Ovary (tissue), 9 donors: ENCODE measurements around the gene FLII. TPM values are rescaled to one million over a fixed set of nuclear protein-coding genes. Genes with fewer than 3 reads are reported as not detected.

Experiments used
- DNase-seq, 5 donors: peaks; one replicate each; pipeline ENCODE4 v3.0.0-alpha.2; 2019 to 2020
- H3K27ac ChIP-seq, 2 donors: fragments of 200-600 bp; one replicate each; pipeline versions ENCODE4 v1.5.1 to v1.8.0; 2019 to 2022
- H3K27me3 ChIP-seq: fragments of 200-600 bp; one replicate; pipeline ENCODE4 v1.8.0; 2022
- H3K36me3 ChIP-seq: fragments of 200-600 bp; sonication (generic); one replicate; pipeline ENCODE4 v1.5.1; 2019
- H3K4me1 ChIP-seq: one replicate; pipeline ENCODE4 v1.8.1; 2013; ENCODE audit warnings: mild to moderate bottlenecking, moderate library complexity; ENCODE audit not compliant: insufficient read depth
- H3K4me3 ChIP-seq: fragments of 200-600 bp; sonication (generic); one replicate; pipeline ENCODE4 v1.5.1; 2017
- H3K9me3 ChIP-seq, 2 donors: fragments of 200-600 bp in 1 of 2; sonication (generic) in 1 of 2; one replicate each; pipeline versions ENCODE4 v1.5.1 to v1.8.1; 2013 to 2019; ENCODE audit warnings: mild to moderate bottlenecking in 1 of 2, moderate library complexity in 1 of 2
- CTCF ChIP-seq, 3 donors: fragments of 450-650 bp in 2 of 3; fragments of 200-600 bp in 1 of 3; IDR thresholded peaks; one replicate each; pipeline versions ENCODE4 v1.5.1 to v1.8.0; 2016 to 2022; ENCODE audit warnings: antibody characterized with exemption in 3 of 3, mild to moderate bottlenecking in 1 of 3
- EP300 ChIP-seq: sonication (generic); formaldehyde crosslinking; IDR thresholded peaks from one replicate; pipeline ENCODE4 v1.6.1; 2017; ENCODE audit warnings: antibody characterized with exemption
- POLR2A ChIP-seq: fragments of 450-650 bp; IDR thresholded peaks from one replicate; pipeline ENCODE4 v1.6.1; 2017; ENCODE audit warnings: antibody characterized with exemption, mild to moderate bottlenecking, moderate library complexity
- WGBS, 3 donors: extraction: QIAGEN DNeasy Blood & Tissue Kit in 1 of 3; methylation state at CpG; one replicate each; pipeline versions ENCODE4 v1.1.5 to v1.1.7; 2013 to 2017; 5-methylcytosine and 5-hydroxymethylcytosine counted together
- intact Hi-C, 4 donors: fragments of 100-400 bp; cut with DNase I; formaldehyde crosslinking; loops; one replicate each; pipeline versions ENCODE4 v1.11.0 to v1.15.1; 2022 to 2023
- polyA plus RNA-seq, 2 donors: library from polyadenylated mRNA; stranded (reverse); fragments of 200-250 nt in 1 of 2; fragments of 350-450 nt in 1 of 2; fragmentation: Illumina TruSeq in 1 of 2; extraction: RNeasy Lipid Tissue Mini Kit (QIAGEN cat#74804) in 1 of 2; gene quantifications; one replicate each; pipeline ENCODE4 v1.2.3, GENCODE V29; 2013 to 2014
- total RNA-seq, 7 donors: library from RNA; depleted of rRNA in 2 of 7; stranded (reverse); fragments of >200 nt in 2 of 7; fragmentation: NEBNext Ultra II Directional in 3 of 7; extraction: Animal tissue kit (Norgen Biotek cat#: 25700) in 3 of 7; gene quantifications; one replicate each; pipeline versions ENCODE4 v1.1.0 to v1.2.4, GENCODE V29; 2016 to 2023
- donor health status: DM: no; HTN: no; CAD: no; lungs with moderate emphysema.
- donor health status: DM: no; HTN: no; CAD: no.
- donor health status: Bipolar disorder and iron deficiency.
- donor health status: DM: yes; HTN: yes; CAD: no.
- donor health status: DM: no; HTN: no; CAD: no.
- donor health status: DM: yes; HTN: yes; CAD: no.

Gene FLII
- total and polyA plus RNA-seq, 9 donors, result 127 to 245 (median 163) TPM

DNA sequence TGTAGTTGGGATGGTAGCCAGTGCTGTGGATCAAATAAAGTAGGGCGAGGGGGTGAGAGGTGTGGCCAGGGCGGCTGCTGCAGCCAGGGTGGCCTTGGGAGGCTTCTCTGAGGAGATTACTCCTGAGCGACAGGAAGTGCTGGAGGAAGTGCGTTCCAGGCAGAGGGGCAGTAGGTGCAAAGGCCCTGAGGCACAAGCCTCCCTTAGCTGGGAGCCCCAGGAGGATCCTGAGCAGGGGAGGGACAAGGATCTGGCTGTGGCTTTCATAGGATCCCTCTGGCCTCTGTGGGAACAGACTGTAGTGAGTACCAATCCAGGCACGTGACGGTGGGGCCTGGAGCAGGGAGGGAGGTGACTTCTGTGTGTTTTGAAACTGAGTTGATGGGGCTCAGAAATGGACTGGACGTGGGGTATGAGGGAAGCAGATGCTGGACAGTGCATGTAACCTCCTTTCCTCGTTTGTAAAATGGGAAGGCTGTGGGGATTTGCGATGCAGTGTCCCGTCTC is 30.3 kb downstream of the FLII start:
- intact Hi-C loops, result loop anchor here in 1 of 4 donors (5.0 to 10.0 kb wide), 2 partner anchors 41 to 73 kb away; no protein-coding TSS in a partner anchor
- no peaks in the 10 kb centered on the region for H3K27me3 ChIP-seq
- no peaks in the 10 kb centered on the region for H3K36me3 ChIP-seq
- H3K4me3 ChIP-seq, result no peak overlapping the region
- no peak for TF ChIP-seq CTCF (IDR thresholded peaks at IDR 0.05)
- no peak for TF ChIP-seq POLR2A
- TF ChIP-seq EP300, result no peak
- WGBS, 3 donors, result 76 to 88% (median 83%) methylated on average over 10 of the region's 10 CpGs
- DNase-seq, result no peak
- H3K4me1 ChIP-seq, result peaks cover 3% of the 10 kb centered on the region
- no peaks in the 10 kb centered on the region for H3K9me3 ChIP-seq
- H3K27ac ChIP-seq, result no peak overlapping the region

DNA sequence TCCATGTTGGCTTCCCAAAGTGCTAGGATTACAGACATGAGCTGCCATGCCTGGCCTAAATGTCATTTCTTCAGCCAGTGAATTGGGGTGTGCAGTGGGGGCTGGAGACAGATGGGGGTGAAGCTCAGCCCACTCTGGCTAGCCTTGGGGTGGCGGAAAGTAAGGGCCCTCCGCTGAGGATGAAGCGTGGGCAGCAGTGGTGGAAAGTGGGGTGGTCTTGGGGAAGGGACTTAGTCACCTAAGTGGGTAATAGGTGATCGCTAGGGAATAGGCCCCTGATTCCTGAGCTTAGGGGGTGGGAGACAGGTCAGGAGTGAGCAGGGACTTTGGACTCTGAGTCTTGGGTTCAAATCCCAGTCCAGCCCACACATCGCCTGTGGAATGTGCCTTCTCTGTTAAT is 30.9 kb downstream of the FLII start:
- WGBS, 3 donors, result 92 to 98% (median 93%) methylated on average over 5 of the region's 5 CpGs
- Histone ChIP-seq H3K36me3 (no peaks in the 10 kb centered on the region), H3K4me3 (no peak overlapping the region), H3K4me1 (peaks cover 3% of the 10 kb centered on the region), H3K27ac (no peak overlapping the region), H3K9me3 (no peaks in the 10 kb centered on the region), H3K27me3 (no peaks in the 10 kb centered on the region)
- DNase-seq, result no peak
- TF ChIP-seq POLR2A (no peak), EP300 (no peak), CTCF (IDR thresholded peaks at IDR 0.05) (no peak)
- intact Hi-C loops, result loop anchor here in 1 of 4 donors (5.0 to 10.0 kb wide), 2 partner anchors 40 to 73 kb away; no protein-coding TSS in a partner anchor

DNA sequence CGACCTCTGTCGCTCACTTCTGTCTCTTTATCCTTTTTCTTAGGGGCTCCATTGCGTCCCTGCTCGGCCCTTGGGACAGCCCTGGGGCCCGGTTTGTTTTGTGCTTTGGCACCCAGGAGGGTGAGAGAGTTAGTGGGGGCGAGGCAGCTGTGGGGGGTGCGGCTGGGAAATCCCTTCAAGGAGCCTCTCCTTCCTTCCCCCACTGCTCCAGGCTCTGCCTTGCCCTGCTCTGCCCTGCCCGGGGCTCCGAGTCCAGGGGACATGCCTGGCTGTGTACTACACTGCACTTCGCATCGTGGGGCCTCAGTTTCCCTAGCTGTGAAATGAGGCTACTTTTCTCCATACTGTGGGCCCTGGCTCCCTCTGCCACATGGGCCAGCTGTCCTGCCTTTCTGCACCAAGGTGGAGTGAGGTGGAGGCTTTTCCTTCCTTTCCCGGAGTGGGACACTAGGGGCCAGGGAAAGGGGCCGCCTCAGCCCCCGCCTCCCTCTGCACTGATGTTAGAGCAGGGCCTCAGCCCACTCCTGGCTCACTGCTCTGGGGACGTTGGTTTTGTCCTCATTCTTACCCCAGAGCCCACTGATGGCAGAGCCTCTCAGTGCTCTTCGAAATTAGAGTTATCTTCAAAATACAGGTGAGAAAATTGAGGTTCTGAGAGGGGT is 32.1 kb downstream of the FLII start:
- H3K27ac ChIP-seq, result no peak overlapping the region
- H3K27me3 ChIP-seq, result no peaks in the 10 kb centered on the region
- peaks cover 3% of the 10 kb centered on the region for H3K4me1 ChIP-seq
- intact Hi-C loops, result loop anchor here in 1 of 4 donors (5.0 to 10.0 kb wide), 2 partner anchors 39 to 72 kb away; no protein-coding TSS in a partner anchor
- TF ChIP-seq POLR2A, result no peak
- no peak for TF ChIP-seq EP300
- no peak for TF ChIP-seq CTCF (IDR thresholded peaks at IDR 0.05)
- no peaks in the 10 kb centered on the region for H3K9me3 ChIP-seq
- 15 to 20% (median 19%) methylated on average over 16 of the region's 16 CpGs for WGBS, 3 donors
- DNase-seq, result peak in 1 of 5 donors; percentile 47
- peak overlapping the region; percentile 60 for H3K4me3 ChIP-seq
- no peaks in the 10 kb centered on the region for H3K36me3 ChIP-seq

GRCh38 chr17:18225642-18226283 is 32.8 kb downstream of the FLII start:
- Histone ChIP-seq H3K4me1 (peaks cover 3% of the 10 kb centered on the region), H3K9me3 (no peaks in the 10 kb centered on the region), H3K4me3 (peak overlapping the region; percentile 60), H3K27me3 (no peaks in the 10 kb centered on the region), H3K36me3 (no peaks in the 10 kb centered on the region), H3K27ac (no peak overlapping the region)
- WGBS, 3 donors, result 1% methylated on average over 16 to 57 of the region's 57 CpGs
- DNase-seq, result peak in 1 of 5 donors; percentile 41
- TF ChIP-seq EP300 (no peak), CTCF (IDR thresholded peaks at IDR 0.05) (no peak), POLR2A (no peak)
- intact Hi-C loops, result loop anchor here in 1 of 4 donors (5.0 to 10.0 kb wide), 2 partner anchors 38 to 71 kb away; no protein-coding TSS in a partner anchor
